Fibroblast of the aortic adventitia (primary cell): ENCODE measurements around the gene MAST3. TPM values are rescaled to one million over a fixed set of nuclear protein-coding genes. Genes with fewer than 3 reads are reported as not detected.

ENCODE experiments used
- DNase-seq: peaks from one replicate; pipeline ENCODE4 v3.0.0-alpha.2; 2010; ENCODE audit warnings: low read depth
- H3K4me3 ChIP-seq: 2 replicates; pipeline ENCODE4 v1.5.1; 2011; ENCODE audit warnings: low read depth, mild to moderate bottlenecking, control low read depth, low read length, moderate library complexity
- CTCF ChIP-seq: IDR thresholded peaks from 2 replicates; pipeline ENCODE4 v1.5.1; 2011; ENCODE audit warnings: mild to moderate bottlenecking, low read length, control low read depth, inconsistent platforms; ENCODE audit not compliant: insufficient read depth
- total RNA-seq: library from RNA; depleted of rRNA; stranded (reverse); fragments of >200 nt; gene quantifications from 2 replicates; pipeline ENCODE4 v1.2.3, GENCODE V29; 2012; ENCODE audit warnings: low replicate concordance

Gene MAST3
- total RNA-seq, 1 donor: 3.1 TPM

- no peak for TF ChIP-seq CTCF
- H3K4me3 ChIP-seq: peak overlapping the region; percentile 75
- no peak for DNase-seq
Observed at GRCh38 chr19:18109733-18110608, 12.4 kb downstream of the MAST3 start.

GRCh38 chr19:18110609-18111232 lies 13.1 kb downstream of the MAST3 start:
- no peak for TF ChIP-seq CTCF
- peak overlapping the region; percentile 75 for H3K4me3 ChIP-seq
- no peak for DNase-seq

- peak; percentile 81 for DNase-seq
- no peak overlapping the region for H3K4me3 ChIP-seq
- TF ChIP-seq CTCF: peak; percentile 98
Observed at GRCh38 chr19:18112989-18113478, 15.5 kb downstream of the MAST3 start.

GRCh38 chr19:18113827-18114226 lies 16.2 kb downstream of the MAST3 start:
- H3K4me3 ChIP-seq: no peak overlapping the region
- no peak for DNase-seq

GRCh38 chr19:18114483-18114882 lies 16.9 kb downstream of the MAST3 start:
- DNase-seq: no peak
- TF ChIP-seq CTCF: no peak
- H3K4me3 ChIP-seq: no peak overlapping the region

More at GRCh38 chr19:18113827-18114226, 16.2 kb downstream of the MAST3 start:
- TF ChIP-seq CTCF: no peak

- H3K4me3 ChIP-seq: peak overlapping the region; percentile 62
- TF ChIP-seq CTCF: no peak
- no peak for DNase-seq
Observed at GRCh38 chr19:18117364-18117691, 19.8 kb downstream of the MAST3 start.
